GM21381 (cell line): ENCODE measurements around the gene NDUFV2.
"Not testable (repeated sequence)": the region's sequence is repeated elsewhere in the genome, so short reads cannot be mapped to it uniquely, and the experiment has no call there.

Experiments
- ATAC-seq: cut with Tn5 transposase; IDR thresholded peaks from one replicate; pipeline ENCODE4 v1.9.1; 2021; ENCODE audit warnings: mild to moderate bottlenecking, moderate library complexity; ENCODE audit not compliant: unreplicated experiment

NDUFV2 gene

GRCh38 chr18:9088727-9089126 is 13.8 kb upstream of the NDUFV2 start:
- ATAC-seq, result not testable (repeated sequence)

GRCh38 chr18:9090578-9090977 is 11.9 kb upstream of the NDUFV2 start:
- ATAC-seq, result no peak

GRCh38 chr18:9091066-9091476 is 11.4 kb upstream of the NDUFV2 start:
- no peak for ATAC-seq

- no peak for ATAC-seq
These were observed 9.8 kb upstream of the NDUFV2 start for GRCh38 chr18:9092665-9093064.

- ATAC-seq, result not testable (repeated sequence)
These were observed 9.4 kb upstream of the NDUFV2 start for GRCh38 chr18:9093109-9093508.

- no peak for ATAC-seq
These were observed 7.9 kb upstream of the NDUFV2 start for GRCh38 chr18:9094307-9095226.

GRCh38 chr18:9095297-9096006 is 7.0 kb upstream of the NDUFV2 start:
- ATAC-seq, result peak; percentile 87

GRCh38 chr18:9096007-9096371 is 6.5 kb upstream of the NDUFV2 start:
- no peak for ATAC-seq

- no peak for ATAC-seq
These were observed 5.8 kb upstream of the NDUFV2 start for GRCh38 chr18:9096685-9097084.

- ATAC-seq, result no peak
These were observed 5.2 kb upstream of the NDUFV2 start for GRCh38 chr18:9097349-9097748.

- ATAC-seq, result no peak
These were observed 1.7 kb upstream of the NDUFV2 start for GRCh38 chr18:9100796-9101195.

GRCh38 chr18:9101730-9102507 is 580 bp upstream of the NDUFV2 start:
- no peak for ATAC-seq

- ATAC-seq, result no peak
These were observed 926 bp downstream of the NDUFV2 start for GRCh38 chr18:9103376-9103873.

GRCh38 chr18:9104244-9104901 is 1.9 kb downstream of the NDUFV2 start:
- ATAC-seq, result no peak

- no peak for ATAC-seq
These were observed 2.9 kb downstream of the NDUFV2 start for GRCh38 chr18:9105420-9105819.

GRCh38 chr18:9106094-9106493 is 3.6 kb downstream of the NDUFV2 start:
- ATAC-seq, result no peak

- no peak for ATAC-seq
These were observed 4.5 kb downstream of the NDUFV2 start for GRCh38 chr18:9106800-9107584.

- no peak for ATAC-seq
These were observed 6.4 kb downstream of the NDUFV2 start for GRCh38 chr18:9108911-9109310.

- ATAC-seq, result no peak
These were observed 7.0 kb downstream of the NDUFV2 start for GRCh38 chr18:9109523-9109922.
